Upper lobe of left lung (tissue), 6 donors: Measurements from ENCODE around the gene CTBP2. TPM values are rescaled to one million over a fixed set of nuclear protein-coding genes. Genes with fewer than 3 reads are reported as not detected.

ENCODE experiments used
- ATAC-seq, 2 donors: fragments of 200-7000 bp; cut with Tn5 transposase; one replicate each; pipeline ENCODE4 v1.9.1; 2022; ENCODE audit warnings: mild to moderate bottlenecking in 2 of 2, moderate library complexity in 2 of 2; ENCODE audit not compliant: low FRiP score in 2 of 2
- DNase-seq, 2 donors: peaks; one replicate each; pipeline ENCODE4 v3.0.0-alpha.2; 2019 to 2020
- H3K27ac ChIP-seq, 4 donors: fragments of 200-600 bp; sonication (generic); one replicate each; pipeline ENCODE4 v1.5.1; 2016 to 2019
- H3K27me3 ChIP-seq, 4 donors: fragments of 200-600 bp; sonication (generic); one replicate each; pipeline ENCODE4 v1.5.1; 2017 to 2019
- H3K36me3 ChIP-seq, 4 donors: fragments of 200-600 bp; sonication (generic); one replicate each; pipeline ENCODE4 v1.5.1; 2016 to 2019
- H3K4me1 ChIP-seq, 4 donors: fragments of 200-600 bp; sonication (generic); one replicate each; pipeline ENCODE4 v1.5.1; 2018 to 2019
- H3K4me3 ChIP-seq, 4 donors: fragments of 200-600 bp; sonication (generic); one replicate each; pipeline ENCODE4 v1.5.1; 2017 to 2019; ENCODE audit warnings: mild to moderate bottlenecking in 2 of 4, moderate library complexity in 1 of 4
- H3K9me3 ChIP-seq, 4 donors: fragments of 200-600 bp; sonication (generic); one replicate each; pipeline ENCODE4 v1.5.1; 2018 to 2019
- CTCF ChIP-seq, 6 experiments: fragments of 450-650 bp in 4 of 6; fragments of 200-600 bp in 2 of 6; sonication (generic) in 2 of 6; IDR thresholded peaks; one replicate each; pipeline ENCODE4 v1.5.1; 2016 to 2019; ENCODE audit warnings: antibody characterized with exemption in 6 of 6
- EP300 ChIP-seq, 4 donors: sonication (generic); formaldehyde crosslinking; IDR thresholded peaks; one replicate each; pipeline ENCODE4 v1.5.1; 2017; ENCODE audit warnings: antibody characterized with exemption in 4 of 4, control low read depth in 2 of 4
- POLR2A ChIP-seq, 4 donors: fragments of 450-650 bp; IDR thresholded peaks; one replicate each; pipeline ENCODE4 v1.5.1; 2016 to 2017; ENCODE audit warnings: antibody characterized with exemption in 4 of 4, mild to moderate bottlenecking in 2 of 4
- POLR2AphosphoS5 ChIP-seq, 2 donors: sonication (generic); formaldehyde crosslinking; IDR thresholded peaks; one replicate each; pipeline ENCODE4 v1.5.1; 2017; ENCODE audit warnings: antibody characterized with exemption in 2 of 2
- WGBS, 2 donors: methylation state at CpG; one replicate each; pipeline ENCODE4 v1.1.5; 2017 to 2018; 5-methylcytosine and 5-hydroxymethylcytosine counted together
- total RNA-seq, 6 donors: library from RNA; depleted of rRNA in 4 of 6; stranded (reverse); fragments of >200 nt in 4 of 6; gene quantifications; one replicate each; pipeline versions ENCODE4 v1.1.0 to v1.2.1, GENCODE V29; 2016 to 2021
- donor health status: DM: no; HTN: no; CAD: no; lungs with moderate emphysema.
- donor health status: DM: no; HTN: yes; CAD: no; lungs with severe emphysema.

The CTBP2 gene
- total RNA-seq, 6 donors from 2014 or later = 47.1 to 82.5 (median 59.7) TPM

GRCh38 chr10:125038637-125039036 lies 121.7 kb downstream of the CTBP2 start:
- Histone ChIP-seq H3K9me3 (no peaks in the 10 kb centered on the region), H3K27me3 (no peaks in the 10 kb centered on the region), H3K4me3 (no peak overlapping the region), H3K4me1 (peaks cover 33 to 68% (median 42%) of the 10 kb centered on the region in 4 donors), H3K36me3 (peaks cover 0 to 18% (median 0%) of the 10 kb centered on the region in 4 donors), H3K27ac (peak overlapping the region; percentile 1 to 45 (median 16))
- DNase-seq (peak in 1 of 2 donors; percentile 85), ATAC-seq (peak; percentile 46 to 90)
- 61% methylated on average over 6 to 8 of the region's 8 CpGs for WGBS, 2 donors
- TF ChIP-seq POLR2AphosphoS5 (IDR thresholded peaks at IDR 0.05) (no peak), POLR2A (IDR thresholded peaks at IDR 0.05) (no peak), CTCF (IDR thresholded peaks at IDR 0.05) (peak in 3 of 6 experiments; percentile 11 to 42 (median 41)), EP300 (IDR thresholded peaks at IDR 0.05) (no peak)

- WGBS, 2 donors = 66 to 80% methylated on average over 8 of the region's 8 CpGs
- Histone ChIP-seq H3K9me3 (no peaks in the 10 kb centered on the region), H3K27ac (peak overlapping the region in 1 of 4 donors; percentile 38), H3K36me3 (peaks cover 0 to 26% (median 4%) of the 10 kb centered on the region in 4 donors), H3K4me3 (no peak overlapping the region), H3K4me1 (peaks cover 32 to 60% (median 39%) of the 10 kb centered on the region in 4 donors), H3K27me3 (no peaks in the 10 kb centered on the region)
- DNase-seq = peak in 1 of 2 donors; percentile 81
- no peak for TF ChIP-seq CTCF (IDR thresholded peaks at IDR 0.05)
- no peak for TF ChIP-seq EP300 (IDR thresholded peaks at IDR 0.05)
- no peak for TF ChIP-seq POLR2AphosphoS5 (IDR thresholded peaks at IDR 0.05)
- TF ChIP-seq POLR2A (IDR thresholded peaks at IDR 0.05) = no peak
- no peak for ATAC-seq
These were observed 123.1 kb downstream of the CTBP2 start for GRCh38 chr10:125037145-125037877.

- no peak for ATAC-seq
- H3K4me3 ChIP-seq = no peak overlapping the region
These were observed 124.6 kb downstream of the CTBP2 start for GRCh38 chr10:125035588-125036295.

GRCh38 chr10:125035136-125035535 lies 125.2 kb downstream of the CTBP2 start:
- Histone ChIP-seq H3K36me3 (peaks cover 0 to 26% (median 4%) of the 10 kb centered on the region in 4 donors), H3K4me3 (no peak overlapping the region), H3K4me1 (peaks cover 32 to 60% (median 40%) of the 10 kb centered on the region in 4 donors), H3K9me3 (no peaks in the 10 kb centered on the region), H3K27me3 (no peaks in the 10 kb centered on the region), H3K27ac (peak overlapping the region in 2 of 4 donors; percentile 32 to 33)
- TF ChIP-seq CTCF (IDR thresholded peaks at IDR 0.05) = no peak
- ATAC-seq (peak in 1 of 2 donors; percentile 61), DNase-seq (no peak)
- WGBS, 2 donors = 57 to 71% methylated on average over 11 of the region's 11 CpGs

More at GRCh38 chr10:125035588-125036295, 124.6 kb downstream of the CTBP2 start:
- H3K36me3 ChIP-seq = peaks cover 0 to 26% (median 4%) of the 10 kb centered on the region in 4 donors
- 75 to 81% methylated on average over 6 to 7 of the region's 7 CpGs for WGBS, 2 donors
- H3K27me3 ChIP-seq = no peaks in the 10 kb centered on the region
- TF ChIP-seq EP300 (IDR thresholded peaks at IDR 0.05) (no peak), CTCF (IDR thresholded peaks at IDR 0.05) (no peak), POLR2AphosphoS5 (IDR thresholded peaks at IDR 0.05) (no peak), POLR2A (IDR thresholded peaks at IDR 0.05) (no peak)
- H3K4me1 ChIP-seq = peaks cover 26 to 55% (median 37%) of the 10 kb centered on the region in 4 donors
- H3K27ac ChIP-seq = peak overlapping the region in 1 of 4 donors; percentile 33
- no peaks in the 10 kb centered on the region for H3K9me3 ChIP-seq
- no peak for DNase-seq
